ENCODE results near the gene NOP16. TPM values are rescaled to one million over a fixed set of nuclear protein-coding genes. Genes with fewer than 3 reads are reported as not detected.

Gene NOP16
- polyA plus RNA-seq (ENCODE audit: insufficient read length in 12 of 12): 10 to 100 TPM in 10 of 12 donors, not detected in 2; 21.8 to 30.9 (median 26.4) TPM
- long read RNA-seq, donor 1, transcript NOP16-207 (5 exons, 1,258 nt): major isoform, 13 of 15 reads
- long read RNA-seq, donor 1, partial matches to known transcripts: 0 of 15 reads
- long read RNA-seq, donor 1, other reads (novel, unspliced or antisense): 0 of 15 reads
- long read RNA-seq, donor 2, transcript NOP16-211 (5 exons, 954 nt): minor isoform, 5 of 820 reads
- long read RNA-seq, donor 2, transcript NOP16-207 (5 exons, 1,258 nt): major isoform, 27 of 820 reads
- long read RNA-seq, donor 2, partial matches to known transcripts: 787 of 820 reads
- long read RNA-seq, donor 2, other reads (novel, unspliced or antisense): 0 of 820 reads
- long read RNA-seq, donor 3, transcript NOP16-207 (5 exons, 1,258 nt): major isoform, 6 of 9 reads
- long read RNA-seq, donor 3, partial matches to known transcripts: 0 of 9 reads
- long read RNA-seq, donor 3, other reads (novel, unspliced or antisense): 0 of 9 reads
- long read RNA-seq, donor 4, transcript NOP16-207 (5 exons, 1,258 nt): major isoform, 5 of 7 reads
- long read RNA-seq, donor 4, partial matches to known transcripts: 0 of 7 reads
- long read RNA-seq, donor 4, other reads (novel, unspliced or antisense): 0 of 7 reads
- long read RNA-seq, donor 5, transcript NOP16-207 (5 exons, 1,258 nt): major isoform, 14 of 24 reads
- long read RNA-seq, donor 5, partial matches to known transcripts: 0 of 24 reads
- long read RNA-seq, donor 5, other reads (novel, unspliced or antisense): 0 of 24 reads
- long read RNA-seq, donor 6, transcript NOP16-207 (5 exons, 1,258 nt): major isoform, 11 of 232 reads
- long read RNA-seq, donor 6, partial matches to known transcripts: 215 of 232 reads
- long read RNA-seq, donor 6, other reads (novel, unspliced or antisense): 5 of 232 reads
- long read RNA-seq, donor 7, partial matches to known transcripts: 0 of 9 reads
- long read RNA-seq, donor 7, other reads (novel, unspliced or antisense): 0 of 9 reads
- long read RNA-seq, donor 8, transcript NOP16-207 (5 exons, 1,258 nt): major isoform, 18 of 24 reads
- long read RNA-seq, donor 8, partial matches to known transcripts: 0 of 24 reads
- long read RNA-seq, donor 8, other reads (novel, unspliced or antisense): 0 of 24 reads
- long read RNA-seq, donor 9, transcript NOP16-207 (5 exons, 1,258 nt): major isoform, 5 of 9 reads
- long read RNA-seq, donor 9, partial matches to known transcripts: 0 of 9 reads
- long read RNA-seq, donor 9, other reads (novel, unspliced or antisense): 0 of 9 reads
- long read RNA-seq, donor 10, transcript NOP16-207 (5 exons, 1,258 nt): major isoform, 10 of 18 reads
- long read RNA-seq, donor 10, transcript NOP16-211 (5 exons, 954 nt): minor isoform, 5 of 18 reads
- long read RNA-seq, donor 10, partial matches to known transcripts: 0 of 18 reads
- long read RNA-seq, donor 10, other reads (novel, unspliced or antisense): 0 of 18 reads
- long read RNA-seq, donor 11, transcript NOP16-211 (5 exons, 954 nt): minor isoform, 5 of 30 reads
- long read RNA-seq, donor 11, transcript NOP16-207 (5 exons, 1,258 nt): major isoform, 21 of 30 reads
- long read RNA-seq, donor 11, partial matches to known transcripts: 0 of 30 reads
- long read RNA-seq, donor 11, other reads (novel, unspliced or antisense): 0 of 30 reads

- peak; percentile 99 for DNase-seq
Measured at GRCh38 chr5:176388444-176389134, at the start of gene NOP16, which contains the start of gene HIGD2A. TSS of gene NOP16 (minus strand) at chr5:176388598. CDS start at chr5:176388539, 59 bp downstream. TSS of gene HIGD2A (plus strand) at chr5:176388751. CDS start at chr5:176388820, 69 bp downstream.

- no peak for DNase-seq
Measured at GRCh38 chr5:176436656-176437055, 48.3 kb upstream of the NOP16 start.

GRCh38 chr5:176432707-176433106 lies 44.3 kb upstream of the NOP16 start:
- no peak for DNase-seq

- DNase-seq: no peak
Measured at GRCh38 chr5:176429972-176430371, 41.6 kb upstream of the NOP16 start.

GRCh38 chr5:176427971-176428370 lies 39.6 kb upstream of the NOP16 start:
- DNase-seq: no peak

- DNase-seq: no peak
Measured at GRCh38 chr5:176426876-176427275, 38.5 kb upstream of the NOP16 start.

GRCh38 chr5:176425791-176426190 lies 37.4 kb upstream of the NOP16 start:
- DNase-seq: no peak

- DNase-seq: no peak
Measured at GRCh38 chr5:176425138-176425537, 36.7 kb upstream of the NOP16 start.

- no peak for DNase-seq
Measured at GRCh38 chr5:176424181-176424580, 35.8 kb upstream of the NOP16 start.

- DNase-seq: no peak
Measured at GRCh38 chr5:176420972-176421544, 32.7 kb upstream of the NOP16 start.

- no peak for DNase-seq
Measured at GRCh38 chr5:176420086-176420485, 31.7 kb upstream of the NOP16 start.

GRCh38 chr5:176418251-176418650 lies 29.9 kb upstream of the NOP16 start:
- DNase-seq: no peak

- no peak for DNase-seq
Measured at GRCh38 chr5:176416965-176417364, 28.6 kb upstream of the NOP16 start.

GRCh38 chr5:176415952-176416924 lies 27.8 kb upstream of the NOP16 start, which contains the start of gene CLTB:
TSS of gene CLTB (minus strand) at chr5:176416539. CDS start at chr5:176416363, 176 bp downstream.
- peak; percentile 93 for DNase-seq

- DNase-seq: no peak
Measured at GRCh38 chr5:176415240-176415951, 27.0 kb upstream of the NOP16 start.

GRCh38 chr5:176414704-176415103 lies 26.3 kb upstream of the NOP16 start:
- no peak for DNase-seq

GRCh38 chr5:176413709-176414191 lies 25.4 kb upstream of the NOP16 start:
- no peak for DNase-seq

GRCh38 chr5:176413255-176413565 lies 24.8 kb upstream of the NOP16 start:
- no peak for DNase-seq

Measured in muscle of arm (tissue), 14 donors.